Upper lobe of right lung (tissue), 1 donor: ENCODE results near the gene PSD. TPM values are rescaled to one million over a fixed set of nuclear protein-coding genes. Genes with fewer than 3 reads are reported as not detected.

Experiments used
- ATAC-seq: fragments of 200-7000 bp; cut with Tn5 transposase; one replicate; pipeline ENCODE4 v1.9.1; 2020; ENCODE audit warnings: mild to moderate bottlenecking, moderate library complexity
- DNase-seq: peaks from one replicate; pipeline ENCODE4 v3.0.0-alpha.2; 2020
- H3K27ac ChIP-seq: fragments of 200-600 bp; one replicate; pipeline ENCODE4 v1.8.0; 2022
- H3K27me3 ChIP-seq: fragments of 200-600 bp; one replicate; pipeline ENCODE4 v1.8.0; 2022; ENCODE audit warnings: mild to moderate bottlenecking
- H3K36me3 ChIP-seq: fragments of 200-600 bp; one replicate; pipeline ENCODE4 v1.8.0; 2022
- H3K4me1 ChIP-seq: fragments of 200-600 bp; one replicate; pipeline ENCODE4 v1.8.0; 2022
- H3K4me3 ChIP-seq: fragments of 200-600 bp; one replicate; pipeline ENCODE4 v1.8.0; 2022; ENCODE audit warnings: mild to moderate bottlenecking
- H3K9me3 ChIP-seq: fragments of 200-600 bp; one replicate; pipeline ENCODE4 v1.8.0; 2022
- CTCF ChIP-seq: fragments of 200-600 bp; IDR thresholded peaks from one replicate; pipeline ENCODE4 v1.8.0; 2022; ENCODE audit warnings: antibody characterized with exemption
- intact Hi-C: fragments of 100-400 bp; cut with DNase I; formaldehyde crosslinking; loops from one replicate; pipeline ENCODE4 v1.11.0; 2022
- total RNA-seq: library from RNA; stranded (reverse); fragmentation: NEBNext Ultra II Directional; extraction: Animal tissue kit (Norgen Biotek cat#: 25700); gene quantifications from one replicate; pipeline ENCODE4 v1.2.1, GENCODE V29; 2021
- donor health status: DM: no; HTN: yes; CAD: no; lungs with severe emphysema.

PSD gene
- total RNA-seq, 1 donor from 2014 or later: 3.5 TPM

GRCh38 chr10:102450374-102451104 lies 32.0 kb upstream of the PSD start:
- no peaks in the 10 kb centered on the region for H3K9me3 ChIP-seq
- no peak for TF ChIP-seq CTCF
- intact Hi-C loops: no loop called here
- DNase-seq (peak; percentile 95), ATAC-seq (peak; percentile 92)
- peak overlapping the region; percentile 88 for H3K4me3 ChIP-seq
- H3K27ac ChIP-seq: peak overlapping the region; percentile 89
- H3K36me3 ChIP-seq: no peaks in the 10 kb centered on the region
- no peaks in the 10 kb centered on the region for H3K27me3 ChIP-seq
- H3K4me1 ChIP-seq: peaks cover 32% of the 10 kb centered on the region

- Histone ChIP-seq H3K4me1 (peaks cover 30% of the 10 kb centered on the region), H3K4me3 (peak overlapping the region; percentile 88), H3K36me3 (no peaks in the 10 kb centered on the region), H3K27me3 (no peaks in the 10 kb centered on the region), H3K27ac (peak overlapping the region; percentile 89), H3K9me3 (no peaks in the 10 kb centered on the region)
- ATAC-seq: no peak
- TF ChIP-seq CTCF: no peak
- no peak for DNase-seq
- intact Hi-C loops: no loop called here
Measured at GRCh38 chr10:102450124-102450373, 31.5 kb upstream of the PSD start.

GRCh38 chr10:102449321-102450123 lies 30.9 kb upstream of the PSD start:
- Histone ChIP-seq H3K4me3 (peak overlapping the region; percentile 88), H3K4me1 (peaks cover 30% of the 10 kb centered on the region), H3K27ac (peak overlapping the region; percentile 89), H3K27me3 (no peaks in the 10 kb centered on the region), H3K9me3 (no peaks in the 10 kb centered on the region), H3K36me3 (no peaks in the 10 kb centered on the region)
- DNase-seq: peak; percentile 92
- peak; percentile 67 for ATAC-seq
- intact Hi-C loops: no loop called here
- TF ChIP-seq CTCF: no peak

GRCh38 chr10:102444851-102445250 lies 26.3 kb upstream of the PSD start:
- Histone ChIP-seq H3K36me3 (no peaks in the 10 kb centered on the region), H3K9me3 (no peaks in the 10 kb centered on the region), H3K4me1 (no peaks in the 10 kb centered on the region), H3K4me3 (no peak overlapping the region), H3K27ac (no peak overlapping the region), H3K27me3 (no peaks in the 10 kb centered on the region)
- intact Hi-C loops: no loop called here
- ATAC-seq (no peak), DNase-seq (no peak)
- no peak for TF ChIP-seq CTCF

GRCh38 chr10:102438374-102438773 lies 19.8 kb upstream of the PSD start:
- Histone ChIP-seq H3K4me3 (no peak overlapping the region), H3K27me3 (no peaks in the 10 kb centered on the region), H3K36me3 (no peaks in the 10 kb centered on the region), H3K9me3 (no peaks in the 10 kb centered on the region), H3K27ac (no peak overlapping the region), H3K4me1 (peaks cover 19% of the 10 kb centered on the region)
- intact Hi-C loops: no loop called here
- no peak for TF ChIP-seq CTCF
- DNase-seq (no peak), ATAC-seq (no peak)
